ENCODE measurements around the gene NHS. TPM values are rescaled to one million over a fixed set of nuclear protein-coding genes. Genes with fewer than 3 reads are reported as not detected.

NHS gene
- total RNA-seq, 1 donor from 2014 or later: 1.0 TPM

DNA sequence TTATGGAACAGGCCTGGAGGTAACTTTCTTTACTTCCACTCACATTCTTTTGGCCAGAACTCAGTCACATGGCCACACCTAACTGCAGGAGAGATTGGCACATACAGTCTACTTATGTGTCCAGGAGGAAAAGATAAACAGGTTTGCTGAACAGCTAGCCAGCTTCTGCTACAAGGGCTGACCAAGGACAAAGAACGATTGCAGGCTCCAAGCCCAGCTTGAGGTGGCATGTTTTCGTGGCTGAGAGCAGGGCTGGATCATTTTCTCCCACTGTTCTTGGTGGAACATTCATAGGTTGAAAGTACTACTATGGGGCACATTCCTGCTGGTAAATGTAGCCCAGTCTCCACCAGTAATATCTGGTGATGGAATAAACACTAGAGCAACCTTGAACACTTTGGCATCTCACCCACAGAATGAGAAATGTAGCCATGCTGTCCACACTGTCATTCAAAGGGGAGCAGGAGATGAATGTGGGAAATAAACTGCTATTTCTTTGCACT, 28.2 kb downstream of the NHS start:
- Histone ChIP-seq H3K9me3 (ENCODE audit: control insufficient read depth in 3 of 3, low read length in 3 of 3) (no peaks in the 10 kb centered on the region), H3K4me3 (ENCODE audit: low read length in 3 of 3) (no peak overlapping the region), H3K9ac (ENCODE audit: low read depth in 1 of 3, low read length in 3 of 3) (no peak overlapping the region), H3K27ac (ENCODE audit: low read depth, low read length) (no peak overlapping the region), H3K27me3 (ENCODE audit: control insufficient read depth in 3 of 3, insufficient read depth in 3 of 3, low read length in 3 of 3) (no peaks in the 10 kb centered on the region), H3K4me1 (ENCODE audit: control insufficient read depth in 3 of 3, insufficient read depth in 3 of 3, low read length in 3 of 3) (peaks cover 0 to 3% (median 0%) of the 10 kb centered on the region in 3 donors), H3K36me3 (ENCODE audit: control insufficient read depth in 3 of 3, insufficient read depth in 3 of 3, low read length in 3 of 3) (no peaks in the 10 kb centered on the region)

DNA sequence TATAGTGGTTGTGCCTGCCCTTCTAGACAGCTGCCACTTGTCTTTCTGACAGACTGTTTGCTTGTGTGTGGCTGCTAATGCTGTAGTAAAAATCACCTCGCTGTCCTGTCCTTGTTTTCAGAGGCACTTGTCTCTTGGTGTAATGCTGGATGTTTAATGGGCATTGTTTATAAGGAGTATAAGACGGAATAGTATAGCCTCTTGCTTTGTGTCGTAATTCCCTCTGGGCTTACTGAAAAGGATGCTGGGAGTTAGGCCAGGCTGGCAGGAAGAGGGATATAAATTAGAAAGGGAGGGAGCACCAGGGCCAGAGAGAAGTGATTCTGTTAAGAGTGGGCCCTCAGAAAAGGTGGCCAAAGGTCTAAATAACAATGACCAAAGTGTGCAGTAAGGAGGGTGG, 29.0 kb downstream of the NHS start:
- Histone ChIP-seq H3K36me3 (ENCODE audit: control insufficient read depth in 3 of 3, insufficient read depth in 3 of 3, low read length in 3 of 3) (no peaks in the 10 kb centered on the region), H3K4me3 (ENCODE audit: low read length in 3 of 3) (no peak overlapping the region), H3K27me3 (ENCODE audit: control insufficient read depth in 3 of 3, insufficient read depth in 3 of 3, low read length in 3 of 3) (no peaks in the 10 kb centered on the region), H3K9me3 (ENCODE audit: control insufficient read depth in 3 of 3, low read length in 3 of 3) (no peaks in the 10 kb centered on the region), H3K9ac (ENCODE audit: low read depth in 1 of 3, low read length in 3 of 3) (no peak overlapping the region), H3K27ac (ENCODE audit: low read depth, low read length) (no peak overlapping the region), H3K4me1 (ENCODE audit: control insufficient read depth in 3 of 3, insufficient read depth in 3 of 3, low read length in 3 of 3) (peaks cover 0 to 3% (median 0%) of the 10 kb centered on the region in 3 donors)

- no peak overlapping the region for H3K27ac ChIP-seq (ENCODE audit: low read depth, low read length)
- H3K9me3 ChIP-seq (ENCODE audit: control insufficient read depth in 3 of 3, low read length in 3 of 3): no peaks in the 10 kb centered on the region
- no peak overlapping the region for H3K4me3 ChIP-seq (ENCODE audit: low read length in 3 of 3)
- no peaks in the 10 kb centered on the region for H3K27me3 ChIP-seq (ENCODE audit: control insufficient read depth in 3 of 3, insufficient read depth in 3 of 3, low read length in 3 of 3)
- H3K4me1 ChIP-seq (ENCODE audit: control insufficient read depth in 3 of 3, insufficient read depth in 3 of 3, low read length in 3 of 3): peaks cover 0 to 3% (median 0%) of the 10 kb centered on the region in 3 donors
- no peaks in the 10 kb centered on the region for H3K36me3 ChIP-seq (ENCODE audit: control insufficient read depth in 3 of 3, insufficient read depth in 3 of 3, low read length in 3 of 3)
- no peak overlapping the region for H3K9ac ChIP-seq (ENCODE audit: low read depth in 1 of 3, low read length in 3 of 3)
Measured at GRCh38 chrX:17405225-17405969, 30.4 kb downstream of the NHS start.

- H3K4me3 ChIP-seq (ENCODE audit: low read length in 3 of 3): no peak overlapping the region
- no peaks in the 10 kb centered on the region for H3K9me3 ChIP-seq (ENCODE audit: control insufficient read depth in 3 of 3, low read length in 3 of 3)
- no peak overlapping the region for H3K9ac ChIP-seq (ENCODE audit: low read depth in 1 of 3, low read length in 3 of 3)
- H3K27me3 ChIP-seq (ENCODE audit: control insufficient read depth in 3 of 3, insufficient read depth in 3 of 3, low read length in 3 of 3): no peaks in the 10 kb centered on the region
- H3K4me1 ChIP-seq (ENCODE audit: control insufficient read depth in 3 of 3, insufficient read depth in 3 of 3, low read length in 3 of 3): no peaks in the 10 kb centered on the region
- no peak overlapping the region for H3K27ac ChIP-seq (ENCODE audit: low read depth, low read length)
- no peaks in the 10 kb centered on the region for H3K36me3 ChIP-seq (ENCODE audit: control insufficient read depth in 3 of 3, insufficient read depth in 3 of 3, low read length in 3 of 3)
Measured at GRCh38 chrX:17409566-17410290, 34.7 kb downstream of the NHS start.

- Histone ChIP-seq H3K27me3 (ENCODE audit: control insufficient read depth in 3 of 3, insufficient read depth in 3 of 3, low read length in 3 of 3) (no peaks in the 10 kb centered on the region), H3K9me3 (ENCODE audit: control insufficient read depth in 3 of 3, low read length in 3 of 3) (no peaks in the 10 kb centered on the region), H3K9ac (ENCODE audit: low read depth in 1 of 3, low read length in 3 of 3) (no peak overlapping the region), H3K27ac (ENCODE audit: low read depth, low read length) (no peak overlapping the region), H3K4me1 (ENCODE audit: control insufficient read depth in 3 of 3, insufficient read depth in 3 of 3, low read length in 3 of 3) (no peaks in the 10 kb centered on the region), H3K4me3 (ENCODE audit: low read length in 3 of 3) (no peak overlapping the region), H3K36me3 (ENCODE audit: control insufficient read depth in 3 of 3, insufficient read depth in 3 of 3, low read length in 3 of 3) (no peaks in the 10 kb centered on the region)
Measured at GRCh38 chrX:17410651-17411050, 35.7 kb downstream of the NHS start.

DNA sequence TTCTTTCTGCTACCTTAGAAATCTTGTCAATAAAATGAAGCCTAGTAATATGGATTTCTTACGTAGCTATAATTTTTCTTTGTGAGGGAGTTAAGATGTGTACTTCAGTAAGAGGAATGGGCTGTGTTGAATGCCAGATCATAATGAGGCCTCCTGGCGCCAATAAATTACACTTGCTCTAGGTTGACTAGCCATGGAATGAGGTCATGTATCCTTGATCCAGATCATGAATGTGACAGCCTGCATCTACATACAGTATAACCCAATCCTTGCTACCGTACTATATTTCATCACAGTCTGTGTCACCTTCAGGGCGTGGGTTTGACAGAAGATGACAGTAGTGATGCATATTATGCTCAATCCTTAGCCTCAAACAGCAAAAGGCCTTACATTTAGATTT, 36.2 kb downstream of the NHS start:
- Histone ChIP-seq H3K27me3 (ENCODE audit: control insufficient read depth in 3 of 3, insufficient read depth in 3 of 3, low read length in 3 of 3) (no peaks in the 10 kb centered on the region), H3K9ac (ENCODE audit: low read depth in 1 of 3, low read length in 3 of 3) (no peak overlapping the region), H3K4me1 (ENCODE audit: control insufficient read depth in 3 of 3, insufficient read depth in 3 of 3, low read length in 3 of 3) (no peaks in the 10 kb centered on the region), H3K9me3 (ENCODE audit: control insufficient read depth in 3 of 3, low read length in 3 of 3) (no peaks in the 10 kb centered on the region), H3K27ac (ENCODE audit: low read depth, low read length) (no peak overlapping the region), H3K4me3 (ENCODE audit: low read length in 3 of 3) (no peak overlapping the region), H3K36me3 (ENCODE audit: control insufficient read depth in 3 of 3, insufficient read depth in 3 of 3, low read length in 3 of 3) (no peaks in the 10 kb centered on the region)

GRCh38 chrX:17412692-17413091, 37.7 kb downstream of the NHS start:
- H3K9me3 ChIP-seq (ENCODE audit: control insufficient read depth in 3 of 3, low read length in 3 of 3): no peaks in the 10 kb centered on the region
- H3K4me3 ChIP-seq (ENCODE audit: low read length in 3 of 3): no peak overlapping the region
- H3K27ac ChIP-seq (ENCODE audit: low read depth, low read length): no peak overlapping the region
- no peaks in the 10 kb centered on the region for H3K27me3 ChIP-seq (ENCODE audit: control insufficient read depth in 3 of 3, insufficient read depth in 3 of 3, low read length in 3 of 3)
- no peaks in the 10 kb centered on the region for H3K36me3 ChIP-seq (ENCODE audit: control insufficient read depth in 3 of 3, insufficient read depth in 3 of 3, low read length in 3 of 3)
- no peaks in the 10 kb centered on the region for H3K4me1 ChIP-seq (ENCODE audit: control insufficient read depth in 3 of 3, insufficient read depth in 3 of 3, low read length in 3 of 3)
- no peak overlapping the region for H3K9ac ChIP-seq (ENCODE audit: low read depth in 1 of 3, low read length in 3 of 3)

- no peaks in the 10 kb centered on the region for H3K27me3 ChIP-seq (ENCODE audit: control insufficient read depth in 3 of 3, insufficient read depth in 3 of 3, low read length in 3 of 3)
- H3K9ac ChIP-seq (ENCODE audit: low read depth in 1 of 3, low read length in 3 of 3): no peak overlapping the region
- no peak overlapping the region for H3K27ac ChIP-seq (ENCODE audit: low read depth, low read length)
- no peaks in the 10 kb centered on the region for H3K36me3 ChIP-seq (ENCODE audit: control insufficient read depth in 3 of 3, insufficient read depth in 3 of 3, low read length in 3 of 3)
- H3K9me3 ChIP-seq (ENCODE audit: control insufficient read depth in 3 of 3, low read length in 3 of 3): no peaks in the 10 kb centered on the region
- no peaks in the 10 kb centered on the region for H3K4me1 ChIP-seq (ENCODE audit: control insufficient read depth in 3 of 3, insufficient read depth in 3 of 3, low read length in 3 of 3)
- H3K4me3 ChIP-seq (ENCODE audit: low read length in 3 of 3): no peak overlapping the region
Measured at GRCh38 chrX:17413228-17413627, 38.2 kb downstream of the NHS start.

DNA sequence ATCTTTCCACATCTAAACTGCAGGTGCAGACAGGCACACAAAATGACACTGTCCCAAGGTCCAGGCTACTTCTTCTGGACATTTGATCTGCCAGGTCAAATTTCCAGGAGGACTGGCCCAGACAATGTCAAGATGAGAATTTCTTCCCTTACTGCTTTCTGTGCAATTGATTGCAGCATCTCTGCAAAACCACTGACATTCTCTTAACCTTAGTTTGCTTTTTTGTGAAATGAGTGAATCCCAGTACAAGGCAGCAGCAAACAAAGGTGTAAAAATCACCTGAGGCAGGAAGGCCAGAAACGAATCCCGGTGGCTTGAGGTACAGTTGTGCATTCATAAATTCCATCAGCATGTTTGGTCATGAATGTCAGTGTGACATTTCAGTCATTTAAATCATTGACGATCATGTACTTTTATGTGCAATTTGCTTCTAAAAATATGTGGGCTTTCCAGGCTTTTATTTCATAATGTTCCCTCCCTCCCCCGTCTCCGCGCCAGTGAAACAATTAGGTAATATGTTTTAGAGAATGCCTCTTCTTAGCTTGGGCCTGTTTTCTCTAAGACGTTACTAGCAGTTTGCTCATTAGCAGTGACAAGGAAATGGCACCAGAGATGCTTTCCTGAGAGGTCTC, 39.1 kb downstream of the NHS start:
- Histone ChIP-seq H3K9ac (ENCODE audit: low read depth in 1 of 3, low read length in 3 of 3) (no peak overlapping the region), H3K9me3 (ENCODE audit: control insufficient read depth in 3 of 3, low read length in 3 of 3) (no peaks in the 10 kb centered on the region), H3K4me1 (ENCODE audit: control insufficient read depth in 3 of 3, insufficient read depth in 3 of 3, low read length in 3 of 3) (no peaks in the 10 kb centered on the region), H3K4me3 (ENCODE audit: low read length in 3 of 3) (no peak overlapping the region), H3K36me3 (ENCODE audit: control insufficient read depth in 3 of 3, insufficient read depth in 3 of 3, low read length in 3 of 3) (no peaks in the 10 kb centered on the region), H3K27me3 (ENCODE audit: control insufficient read depth in 3 of 3, insufficient read depth in 3 of 3, low read length in 3 of 3) (no peaks in the 10 kb centered on the region), H3K27ac (ENCODE audit: low read depth, low read length) (no peak overlapping the region)

DNA sequence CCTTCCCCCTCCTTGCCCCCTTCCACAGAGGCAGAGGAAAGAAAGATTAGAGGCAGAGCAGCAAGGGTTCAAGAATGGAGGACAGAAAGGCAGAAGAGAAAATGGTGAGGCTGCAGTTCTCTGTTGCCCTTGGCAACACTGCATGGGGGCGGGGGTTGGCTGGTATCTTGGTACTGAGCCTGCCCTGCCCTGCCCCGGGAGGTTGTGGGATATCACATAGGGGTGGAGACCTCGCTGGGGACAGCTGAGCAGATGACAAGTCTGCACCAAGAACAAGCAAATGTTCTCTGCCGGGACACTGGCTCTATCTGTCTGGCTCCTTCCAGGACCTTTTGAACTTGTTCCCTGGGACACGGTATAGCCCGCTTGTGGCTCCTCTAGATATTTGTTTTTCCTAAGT, 39.8 kb downstream of the NHS start:
- no peaks in the 10 kb centered on the region for H3K4me1 ChIP-seq (ENCODE audit: control insufficient read depth in 3 of 3, insufficient read depth in 3 of 3, low read length in 3 of 3)
- H3K9me3 ChIP-seq (ENCODE audit: control insufficient read depth in 3 of 3, low read length in 3 of 3): no peaks in the 10 kb centered on the region
- H3K9ac ChIP-seq (ENCODE audit: low read depth in 1 of 3, low read length in 3 of 3): no peak overlapping the region
- H3K27ac ChIP-seq (ENCODE audit: low read depth, low read length): no peak overlapping the region
- no peaks in the 10 kb centered on the region for H3K27me3 ChIP-seq (ENCODE audit: control insufficient read depth in 3 of 3, insufficient read depth in 3 of 3, low read length in 3 of 3)
- no peaks in the 10 kb centered on the region for H3K36me3 ChIP-seq (ENCODE audit: control insufficient read depth in 3 of 3, insufficient read depth in 3 of 3, low read length in 3 of 3)
- H3K4me3 ChIP-seq (ENCODE audit: low read length in 3 of 3): no peak overlapping the region
